ENCODE results near the gene SFTPB. TPM values are rescaled to one million over a fixed set of nuclear protein-coding genes. Genes with fewer than 3 reads are reported as not detected.
"Not testable (repeated sequence)": the region's sequence is repeated elsewhere in the genome, so short reads cannot be mapped to it uniquely, and the experiment has no call there.

The SFTPB gene
- total RNA-seq, 1 experiment from 2014 or later: not detected

- peak; percentile 66 for DNase-seq (ENCODE audit: extremely low read depth, low read depth)
Observed at GRCh38 chr2:85678794-85679672, 11.0 kb upstream of the SFTPB start.

DNA sequence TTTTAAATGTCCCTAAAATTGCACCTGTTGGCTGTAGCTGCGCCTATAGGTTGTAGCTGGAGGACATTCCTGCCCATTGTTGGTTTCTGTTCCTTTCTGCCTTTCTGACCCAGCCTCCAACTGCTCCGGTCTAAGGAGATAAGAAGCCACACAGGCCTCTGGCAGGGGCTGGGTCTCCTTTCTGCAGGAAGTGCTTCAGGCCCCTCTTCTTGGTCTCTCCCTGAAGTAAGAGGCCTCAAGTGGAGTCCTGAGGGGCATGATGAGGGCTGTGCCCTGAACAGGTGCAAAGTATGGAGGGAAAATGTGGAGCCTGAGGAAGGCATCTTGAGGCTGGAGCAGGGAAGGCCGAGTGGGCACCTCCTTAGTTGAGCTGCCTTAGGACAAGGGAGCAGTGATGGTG is 10.4 kb upstream of the SFTPB start:
- DNase-seq (ENCODE audit: extremely low read depth, low read depth): no peak

DNA sequence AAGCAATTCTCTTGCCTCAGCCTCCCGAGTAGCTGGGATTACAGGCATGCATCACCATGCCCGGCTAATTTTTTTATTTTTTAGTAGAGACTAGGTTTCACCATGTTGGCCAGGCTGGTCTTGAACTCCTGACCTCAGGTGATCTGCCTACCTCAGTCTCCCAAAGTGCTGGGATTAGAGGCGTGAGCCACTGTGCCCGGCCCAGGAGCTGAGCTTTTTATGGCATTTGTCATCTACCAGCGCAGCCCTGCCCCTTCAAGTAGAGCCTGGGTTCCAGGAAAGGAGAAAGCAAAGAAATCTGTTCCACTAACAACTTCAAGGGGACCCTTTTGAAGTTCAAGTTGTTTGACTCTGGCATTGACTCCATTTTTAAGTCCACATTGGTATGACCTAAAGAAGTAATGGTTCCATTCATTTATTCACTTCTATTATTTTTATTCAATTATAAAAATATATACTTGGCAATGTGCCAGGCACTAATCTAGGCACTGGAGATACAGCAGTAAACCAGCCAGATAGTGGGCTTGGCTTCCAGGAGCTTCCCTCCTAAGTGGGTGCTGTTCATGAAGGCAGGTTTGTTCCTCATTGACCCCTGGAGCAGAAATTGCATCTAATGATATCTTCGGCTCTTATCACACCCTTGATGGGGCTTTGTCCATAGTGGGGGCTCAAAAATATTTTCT is 8.0 kb upstream of the SFTPB start:
- DNase-seq (ENCODE audit: extremely low read depth, low read depth): no peak

DNA sequence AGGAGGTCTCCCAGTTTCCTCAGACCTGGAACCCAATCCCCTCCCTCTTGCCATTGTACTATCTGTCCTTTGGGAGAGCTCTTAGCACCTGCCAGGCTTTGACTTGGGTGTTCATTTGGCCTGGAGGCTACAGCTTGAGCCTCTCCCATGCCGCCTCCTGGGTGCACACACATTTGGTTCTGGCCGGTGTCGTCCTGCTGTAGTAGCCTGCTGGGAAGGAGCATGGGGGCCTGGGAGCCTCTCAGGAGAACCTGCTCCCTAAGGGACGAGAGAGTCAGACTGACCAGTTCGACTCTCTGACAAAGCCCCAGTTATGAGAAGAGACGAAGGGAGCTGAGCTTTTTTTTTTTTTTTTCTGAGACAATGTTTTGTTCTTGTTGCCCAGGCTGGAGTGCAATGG is 7.4 kb upstream of the SFTPB start:
- no peak for DNase-seq (ENCODE audit: extremely low read depth, low read depth)

DNA sequence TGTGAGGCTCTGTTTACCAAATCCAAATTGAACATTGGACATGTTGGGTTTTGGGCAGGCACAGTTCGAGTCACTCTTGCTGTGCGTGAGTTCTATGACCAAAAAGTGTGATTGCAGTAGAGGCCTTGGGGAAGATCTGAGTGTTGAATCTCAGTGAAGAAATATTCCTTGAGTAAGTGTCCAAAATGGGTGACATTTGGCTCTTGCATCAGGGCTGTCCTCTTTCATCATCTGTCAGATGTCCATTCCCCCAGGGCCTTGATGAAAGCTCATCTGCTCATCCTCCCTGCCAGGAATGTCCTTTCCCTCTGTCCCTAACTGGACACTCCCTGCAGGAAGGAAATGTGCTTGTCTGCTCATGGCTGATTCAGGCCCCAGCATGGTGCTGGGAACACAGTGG is 6.4 kb upstream of the SFTPB start:
- DNase-seq (ENCODE audit: extremely low read depth, low read depth): no peak

DNA sequence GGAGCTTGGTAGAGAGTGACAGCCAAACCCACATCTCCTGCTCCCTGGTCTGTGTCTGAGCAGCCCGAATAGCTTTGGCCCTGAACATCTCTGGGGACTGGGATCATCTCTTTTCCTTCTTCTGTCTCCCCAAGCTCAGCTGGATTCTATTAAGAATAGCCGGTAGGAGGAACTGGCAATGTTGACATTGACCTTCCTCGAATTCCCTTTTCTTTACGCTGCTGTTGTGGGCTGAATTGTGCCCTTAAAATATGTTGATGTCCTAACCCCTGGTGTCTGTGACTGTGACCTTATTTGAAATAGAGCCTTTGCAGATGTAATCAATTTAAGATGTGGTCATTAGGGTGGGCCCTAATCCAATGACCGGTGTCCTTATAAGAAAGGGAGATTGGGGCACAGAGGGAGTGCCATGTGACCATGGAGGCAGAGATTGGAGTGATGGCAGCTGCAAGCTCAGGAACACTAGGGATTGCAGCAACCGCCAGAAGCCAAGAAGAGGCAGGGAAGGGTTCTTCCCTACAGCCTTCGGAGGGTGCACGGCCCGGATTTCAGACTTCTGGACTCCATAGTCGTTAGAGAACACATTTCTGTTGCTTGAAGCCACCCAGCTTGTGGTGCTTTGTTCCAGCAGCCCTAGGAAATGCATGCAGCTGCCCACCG is 5.8 kb upstream of the SFTPB start:
- no peak for DNase-seq (ENCODE audit: extremely low read depth, low read depth)

DNA sequence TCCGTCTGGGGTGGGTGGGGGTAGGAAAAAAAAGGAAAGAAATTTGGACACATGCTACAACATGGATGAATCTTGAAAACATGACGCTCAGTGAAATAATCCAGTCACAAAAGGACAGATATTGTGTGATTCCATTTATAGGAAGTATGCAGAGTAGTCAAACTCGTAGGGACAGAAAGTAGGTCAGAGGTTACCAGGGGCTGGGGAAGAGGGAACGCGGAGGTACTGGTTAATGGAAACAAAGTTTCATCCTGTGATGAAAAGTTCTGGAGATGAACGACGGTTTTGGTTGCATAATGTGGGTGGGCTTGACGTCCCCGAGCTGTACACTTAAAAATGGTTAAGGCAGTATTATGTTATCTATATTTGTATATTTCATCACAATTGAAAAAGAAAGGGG is 4.5 kb upstream of the SFTPB start:
- DNase-seq (ENCODE audit: extremely low read depth, low read depth): no peak

DNA sequence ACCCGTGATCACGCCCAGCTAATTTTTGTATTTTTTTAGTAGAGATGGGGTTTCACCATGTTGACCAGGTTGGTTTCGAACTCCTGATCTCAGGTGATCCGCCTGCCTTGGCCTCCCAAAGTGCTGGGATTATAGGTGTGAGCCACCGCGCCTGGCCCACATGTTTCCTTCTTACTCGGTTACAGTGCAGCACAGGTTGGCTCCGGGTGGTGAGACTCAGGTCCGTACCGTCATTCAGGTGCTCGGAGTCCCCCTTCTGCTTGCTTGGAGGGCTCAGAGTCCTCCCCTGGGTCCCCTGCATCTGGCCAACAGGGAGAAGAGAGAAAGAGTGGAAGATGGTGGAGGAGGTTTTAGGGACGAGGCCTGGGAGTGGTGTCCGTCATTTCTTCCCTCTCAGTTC is 2.4 kb upstream of the SFTPB start:
- not testable (repeated sequence) for DNase-seq (ENCODE audit: extremely low read depth, low read depth)

DNA sequence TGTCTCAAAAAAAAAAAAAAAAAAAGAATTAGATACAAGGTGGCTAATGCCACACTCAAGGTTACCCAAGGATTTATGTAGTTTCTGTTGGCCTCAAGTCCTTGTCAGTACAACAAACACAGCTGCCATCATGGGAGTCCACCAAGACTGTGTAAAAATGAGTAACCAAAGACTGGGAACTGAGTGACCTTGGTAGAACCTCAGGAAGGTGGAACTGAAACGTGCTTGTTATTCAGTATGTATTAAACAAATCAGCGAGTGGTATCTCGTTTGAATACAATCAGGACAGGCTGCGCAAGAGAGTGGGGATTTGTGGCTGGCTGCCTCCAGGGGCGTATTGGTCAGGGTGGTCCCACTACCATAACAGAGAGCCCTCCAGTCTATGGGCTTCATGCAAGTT is 1.6 kb upstream of the SFTPB start:
- DNase-seq (ENCODE audit: extremely low read depth, low read depth): no peak

GRCh38 chr2:85668857-85669142 is 801 bp upstream of the SFTPB start:
- no peak for DNase-seq (ENCODE audit: extremely low read depth, low read depth)

GRCh38 chr2:85667561-85668008 is 414 bp downstream of the SFTPB start:
- DNase-seq (ENCODE audit: extremely low read depth, low read depth): no peak

DNA sequence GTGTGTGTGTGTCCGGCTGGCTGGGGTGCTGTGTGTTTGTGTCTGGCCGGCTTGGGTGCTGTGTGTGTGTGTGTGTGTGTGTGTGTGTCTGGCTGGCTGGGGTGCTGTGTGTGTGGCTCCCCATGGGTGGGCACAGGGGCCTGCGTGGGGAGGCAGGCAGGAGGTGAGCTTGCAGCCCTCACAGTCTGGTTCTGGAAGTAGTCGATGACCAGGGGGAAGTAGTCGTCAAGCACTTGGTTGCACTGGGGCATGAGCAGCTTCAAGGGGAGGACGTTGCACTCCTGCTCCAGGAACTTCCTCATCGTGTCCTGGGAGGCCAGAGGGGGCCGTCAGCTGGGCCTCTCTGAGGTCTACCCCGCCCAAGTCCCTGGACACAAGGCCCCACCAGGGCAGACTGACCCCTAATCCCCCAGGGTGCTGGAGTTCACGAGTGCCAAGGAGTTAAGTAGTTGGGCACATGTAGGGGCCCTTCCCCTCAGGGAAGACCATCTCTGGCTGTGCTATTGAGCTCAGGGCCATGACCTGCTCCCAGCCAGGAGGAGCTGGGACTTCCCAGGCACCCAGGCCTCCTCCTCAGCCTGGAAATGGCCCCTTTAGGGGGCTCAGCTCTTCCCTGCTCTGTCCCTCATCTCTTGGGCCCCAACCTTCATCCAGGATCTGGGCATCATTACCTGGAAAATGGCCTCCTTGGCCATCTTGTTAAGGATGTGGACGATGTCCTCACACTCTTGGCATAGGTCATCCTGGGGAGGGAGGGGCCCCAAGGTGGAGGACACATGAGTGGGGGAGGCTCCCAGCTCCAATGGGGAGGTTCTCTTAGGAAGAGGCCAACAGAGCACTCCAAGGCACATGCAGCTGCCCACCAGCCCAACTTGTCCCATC is 1.3 kb downstream of the SFTPB start:
- no peak for DNase-seq (ENCODE audit: extremely low read depth, low read depth)

- no peak for DNase-seq (ENCODE audit: extremely low read depth, low read depth)
Observed at GRCh38 chr2:85666016-85666415, 2.0 kb downstream of the SFTPB start.

- DNase-seq (ENCODE audit: extremely low read depth, low read depth): no peak
Observed at GRCh38 chr2:85665264-85665937, 2.6 kb downstream of the SFTPB start.

DNA sequence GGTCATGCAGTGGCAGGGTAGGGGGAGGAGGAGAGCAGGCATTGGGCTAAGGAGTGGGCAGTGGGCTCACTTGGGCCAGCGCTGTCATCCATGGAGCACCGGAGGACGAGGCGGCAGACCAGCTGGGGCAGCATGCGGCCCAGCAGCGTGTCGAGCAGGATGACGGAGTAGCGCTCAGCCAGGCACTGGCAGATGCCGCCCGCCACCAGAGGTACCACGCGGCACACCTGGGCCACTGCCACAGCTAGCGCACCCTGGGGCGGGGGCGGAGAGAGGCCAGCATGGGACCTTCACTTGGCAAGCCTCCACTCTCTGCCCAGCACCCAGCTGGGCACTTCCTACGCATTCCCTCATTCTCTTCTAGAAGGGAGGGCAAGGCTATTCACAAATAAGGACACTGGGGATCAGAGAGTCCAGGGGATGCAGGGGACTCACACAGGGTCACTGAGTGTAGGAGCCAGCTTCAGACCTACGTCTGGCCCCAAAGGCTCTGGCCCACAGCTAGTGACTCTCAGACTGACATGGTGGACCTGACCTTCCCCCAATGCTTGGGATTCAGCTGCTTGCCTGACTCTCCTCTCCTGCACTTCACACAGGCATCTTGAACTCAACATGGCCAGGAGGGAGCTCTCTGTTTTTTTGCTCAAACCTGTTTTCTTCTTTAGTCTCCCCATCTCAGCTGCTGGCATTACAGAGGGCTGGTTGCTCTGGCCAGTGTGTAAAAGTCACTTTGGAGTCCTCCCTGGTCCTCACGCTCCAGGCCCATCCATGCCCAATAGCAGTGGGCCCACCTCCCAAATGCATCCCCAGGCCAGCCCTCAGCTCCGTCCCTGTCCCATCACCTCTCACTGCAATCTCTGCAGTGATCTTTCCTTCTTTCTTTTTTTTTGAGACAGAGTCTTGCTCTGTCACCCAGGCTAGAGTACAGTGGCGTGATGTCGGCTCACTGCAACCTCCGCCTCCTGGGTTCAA is 4.1 kb downstream of the SFTPB start:
- DNase-seq (ENCODE audit: extremely low read depth, low read depth): no peak

GRCh38 chr2:85662899-85663593 is 5.0 kb downstream of the SFTPB start:
- DNase-seq (ENCODE audit: extremely low read depth, low read depth): no peak

DNA sequence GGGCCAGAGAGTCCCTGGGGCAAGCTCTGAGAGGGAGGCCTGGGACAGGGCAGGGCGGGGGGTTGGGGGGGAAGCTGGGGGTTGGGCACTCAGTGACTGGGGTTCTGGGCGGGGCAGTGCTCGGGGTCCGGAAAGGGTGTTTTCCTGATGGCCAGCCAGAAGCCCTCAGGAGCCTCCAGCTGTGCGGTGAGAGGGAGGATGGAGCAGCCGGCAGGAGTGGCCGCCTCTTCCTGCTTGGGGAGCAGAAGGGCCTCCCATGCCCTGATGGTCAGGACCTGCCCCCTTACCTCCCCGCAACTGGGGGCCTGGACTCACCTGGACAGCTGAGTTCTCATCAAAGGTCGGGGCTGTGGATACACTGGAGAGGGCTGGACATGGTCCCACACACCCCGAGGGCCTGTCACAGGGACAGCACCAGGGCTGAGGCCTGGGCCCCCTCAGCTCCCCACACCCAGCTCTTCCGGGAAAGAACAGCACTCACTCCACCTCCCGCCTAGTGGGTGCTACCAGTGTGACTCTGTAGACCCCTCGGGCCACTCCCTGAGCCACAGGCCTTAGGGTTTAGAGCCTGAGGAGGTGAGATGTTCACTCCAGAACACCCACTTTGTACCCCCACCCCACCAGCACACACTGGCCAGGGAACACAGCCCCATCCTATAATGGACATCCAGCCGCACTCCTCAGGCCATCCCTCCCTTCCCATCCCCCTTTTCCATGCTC is 6.7 kb downstream of the SFTPB start:
- no peak for DNase-seq (ENCODE audit: extremely low read depth, low read depth)

- no peak for DNase-seq (ENCODE audit: extremely low read depth, low read depth)
Observed at GRCh38 chr2:85660725-85661124, 7.3 kb downstream of the SFTPB start.

Measured in NCI-H460 (cell line).